NB4 (cell line): ENCODE measurements around the gene SH3PXD2B.

ENCODE experiments used
- POLR2A ChIP-seq: IDR thresholded peaks from 2 replicates; pipeline ENCODE4 v1.6.1; 2011; ENCODE audit warnings: mild to moderate bottlenecking; ENCODE audit not compliant: insufficient read length; ENCODE audit errors: extremely low read depth
- TF ChIP-seq, protein P1 (sequence below): IDR thresholded peaks from one replicate; pipeline ENCODE4 v1.5.1; 2012; ENCODE audit warnings: low read depth, low read length

GRCh38 chr5:172293745-172294342 lies 160.5 kb downstream of the SH3PXD2B start:
- no peak for TF ChIP-seq POLR2A
- TF ChIP-seq, protein P1, sequence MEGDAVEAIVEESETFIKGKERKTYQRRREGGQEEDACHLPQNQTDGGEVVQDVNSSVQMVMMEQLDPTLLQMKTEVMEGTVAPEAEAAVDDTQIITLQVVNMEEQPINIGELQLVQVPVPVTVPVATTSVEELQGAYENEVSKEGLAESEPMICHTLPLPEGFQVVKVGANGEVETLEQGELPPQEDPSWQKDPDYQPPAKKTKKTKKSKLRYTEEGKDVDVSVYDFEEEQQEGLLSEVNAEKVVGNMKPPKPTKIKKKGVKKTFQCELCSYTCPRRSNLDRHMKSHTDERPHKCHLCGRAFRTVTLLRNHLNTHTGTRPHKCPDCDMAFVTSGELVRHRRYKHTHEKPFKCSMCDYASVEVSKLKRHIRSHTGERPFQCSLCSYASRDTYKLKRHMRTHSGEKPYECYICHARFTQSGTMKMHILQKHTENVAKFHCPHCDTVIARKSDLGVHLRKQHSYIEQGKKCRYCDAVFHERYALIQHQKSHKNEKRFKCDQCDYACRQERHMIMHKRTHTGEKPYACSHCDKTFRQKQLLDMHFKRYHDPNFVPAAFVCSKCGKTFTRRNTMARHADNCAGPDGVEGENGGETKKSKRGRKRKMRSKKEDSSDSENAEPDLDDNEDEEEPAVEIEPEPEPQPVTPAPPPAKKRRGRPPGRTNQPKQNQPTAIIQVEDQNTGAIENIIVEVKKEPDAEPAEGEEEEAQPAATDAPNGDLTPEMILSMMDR, result no peak
